ENCODE data around the gene ZRSR2.

ZRSR2 gene

DNA sequence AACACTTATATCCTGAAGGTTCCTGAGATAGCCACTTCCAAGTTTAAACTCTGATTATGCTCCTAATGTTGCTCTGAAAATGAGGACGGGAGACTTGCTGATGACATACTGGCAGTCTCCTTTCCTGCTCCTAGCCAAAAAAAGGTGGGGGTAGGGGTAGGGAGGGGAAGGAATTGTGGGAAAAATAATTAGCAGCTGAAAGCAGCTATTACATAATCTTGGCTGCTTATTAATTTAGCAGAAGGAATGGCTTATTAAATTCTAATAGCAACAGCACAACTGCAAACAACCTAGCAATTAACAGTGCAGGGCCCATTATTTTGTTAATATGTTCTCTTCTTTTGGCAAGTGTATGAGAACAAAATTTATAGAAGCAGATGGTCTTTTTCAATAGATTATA lies 66.4 kb downstream of the ZRSR2 start:
- Histone ChIP-seq H3K9me2 (replicated peaks; ENCODE audit: low read depth, low read length) (no peaks in the 10 kb centered on the region), H2AFZ (ENCODE audit: low read length) (peak overlapping the region; percentile 55; the same call in 1 of the 2 replicates), H3K27me3 (ENCODE audit: insufficient read depth, low read length, poor library complexity, severe bottlenecking) (no peaks in the 10 kb centered on the region), H3K36me3 (ENCODE audit: insufficient read depth, low read length) (no peaks in the 10 kb centered on the region), H3K9ac (ENCODE audit: low read depth, low read length, poor library complexity, severe bottlenecking) (peak overlapping the region; percentile 92), H3K4me1 (ENCODE audit: insufficient read depth, low read length, poor library complexity, severe bottlenecking) (peaks cover 22% of the 10 kb centered on the region), H4K20me1 (ENCODE audit: insufficient read depth, low read length, poor library complexity, severe bottlenecking) (no peaks in the 10 kb centered on the region), H3K9me3 (ENCODE audit: insufficient read depth, low read depth, low read length) (no peaks in the 10 kb centered on the region), H3F3A (ENCODE audit: low read depth) (no peaks in the 10 kb centered on the region), H3K4me3 (ENCODE audit: low read length, poor library complexity, severe bottlenecking) (peak overlapping the region; percentile 82), H3K4me2 (ENCODE audit: low read depth, low read length, poor library complexity, severe bottlenecking) (peak overlapping the region; percentile 86), H3K79me2 (ENCODE audit: insufficient read depth, low read length) (peaks cover 25% of the 10 kb centered on the region)
- TF ChIP-seq, protein P1, sequence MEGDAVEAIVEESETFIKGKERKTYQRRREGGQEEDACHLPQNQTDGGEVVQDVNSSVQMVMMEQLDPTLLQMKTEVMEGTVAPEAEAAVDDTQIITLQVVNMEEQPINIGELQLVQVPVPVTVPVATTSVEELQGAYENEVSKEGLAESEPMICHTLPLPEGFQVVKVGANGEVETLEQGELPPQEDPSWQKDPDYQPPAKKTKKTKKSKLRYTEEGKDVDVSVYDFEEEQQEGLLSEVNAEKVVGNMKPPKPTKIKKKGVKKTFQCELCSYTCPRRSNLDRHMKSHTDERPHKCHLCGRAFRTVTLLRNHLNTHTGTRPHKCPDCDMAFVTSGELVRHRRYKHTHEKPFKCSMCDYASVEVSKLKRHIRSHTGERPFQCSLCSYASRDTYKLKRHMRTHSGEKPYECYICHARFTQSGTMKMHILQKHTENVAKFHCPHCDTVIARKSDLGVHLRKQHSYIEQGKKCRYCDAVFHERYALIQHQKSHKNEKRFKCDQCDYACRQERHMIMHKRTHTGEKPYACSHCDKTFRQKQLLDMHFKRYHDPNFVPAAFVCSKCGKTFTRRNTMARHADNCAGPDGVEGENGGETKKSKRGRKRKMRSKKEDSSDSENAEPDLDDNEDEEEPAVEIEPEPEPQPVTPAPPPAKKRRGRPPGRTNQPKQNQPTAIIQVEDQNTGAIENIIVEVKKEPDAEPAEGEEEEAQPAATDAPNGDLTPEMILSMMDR (conservative IDR thresholded peaks at IDR 0.05; ENCODE audit: low read length) = no peak
- TF ChIP-seq EZH2phosphoT487 (IDR thresholded peaks at IDR 0.05; ENCODE audit: borderline replicate concordance) = no peak

- Histone ChIP-seq H3K36me3 (ENCODE audit: insufficient read depth, low read length) (no peaks in the 10 kb centered on the region), H3K79me2 (ENCODE audit: insufficient read depth, low read length) (peaks cover 11% of the 10 kb centered on the region), H3K9me2 (replicated peaks; ENCODE audit: low read depth, low read length) (no peaks in the 10 kb centered on the region), H3K4me2 (ENCODE audit: low read depth, low read length, poor library complexity, severe bottlenecking) (no peak overlapping the region), H3F3A (ENCODE audit: low read depth) (no peaks in the 10 kb centered on the region), H3K9ac (ENCODE audit: low read depth, low read length, poor library complexity, severe bottlenecking) (no peak overlapping the region), H3K4me1 (ENCODE audit: insufficient read depth, low read length, poor library complexity, severe bottlenecking) (peaks cover 19% of the 10 kb centered on the region), H3K27me3 (ENCODE audit: insufficient read depth, low read length, poor library complexity, severe bottlenecking) (no peaks in the 10 kb centered on the region), H3K4me3 (ENCODE audit: low read length, poor library complexity, severe bottlenecking) (no peak overlapping the region), H3K9me3 (ENCODE audit: insufficient read depth, low read depth, low read length) (no peaks in the 10 kb centered on the region), H2AFZ (ENCODE audit: low read length) (no peak overlapping the region), H4K20me1 (ENCODE audit: insufficient read depth, low read length, poor library complexity, severe bottlenecking) (no peaks in the 10 kb centered on the region)
- TF ChIP-seq, protein P1 (conservative IDR thresholded peaks at IDR 0.05; ENCODE audit: low read length) = no peak
- TF ChIP-seq EZH2phosphoT487 (IDR thresholded peaks at IDR 0.05; ENCODE audit: borderline replicate concordance) = no peak
Observed at GRCh38 chrX:15858051-15858450, 67.8 kb downstream of the ZRSR2 start.

DNA sequence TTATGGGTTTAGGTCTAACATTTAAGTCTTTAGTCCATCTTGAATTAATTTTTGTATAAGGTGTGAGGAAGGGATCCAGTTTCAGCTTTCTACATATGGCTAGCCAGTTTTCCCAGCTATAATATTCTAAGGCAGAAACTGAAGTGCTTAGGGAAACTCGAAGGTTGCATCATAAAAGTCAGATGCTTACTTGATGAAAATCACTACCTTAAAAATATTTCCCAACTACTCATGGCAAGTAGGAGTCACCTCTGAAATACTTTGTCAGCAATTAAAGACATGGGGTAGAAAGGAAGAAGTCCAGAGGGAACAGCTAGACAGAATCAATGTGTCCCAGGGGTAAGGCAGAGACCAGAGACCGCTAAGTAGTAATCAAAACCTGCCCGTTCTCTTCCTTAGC lies 70.6 kb downstream of the ZRSR2 start:
- Histone ChIP-seq H4K20me1 (ENCODE audit: insufficient read depth, low read length, poor library complexity, severe bottlenecking) (no peaks in the 10 kb centered on the region), H3K79me2 (ENCODE audit: insufficient read depth, low read length) (no peaks in the 10 kb centered on the region), H3K9me3 (ENCODE audit: insufficient read depth, low read depth, low read length) (no peaks in the 10 kb centered on the region), H3K4me2 (ENCODE audit: low read depth, low read length, poor library complexity, severe bottlenecking) (no peak overlapping the region), H3K4me1 (ENCODE audit: insufficient read depth, low read length, poor library complexity, severe bottlenecking) (peaks cover 14% of the 10 kb centered on the region), H2AFZ (ENCODE audit: low read length) (no peak overlapping the region), H3F3A (ENCODE audit: low read depth) (no peaks in the 10 kb centered on the region), H3K9me2 (replicated peaks; ENCODE audit: low read depth, low read length) (no peaks in the 10 kb centered on the region), H3K9ac (ENCODE audit: low read depth, low read length, poor library complexity, severe bottlenecking) (no peak overlapping the region), H3K4me3 (ENCODE audit: low read length, poor library complexity, severe bottlenecking) (no peak overlapping the region), H3K36me3 (ENCODE audit: insufficient read depth, low read length) (no peaks in the 10 kb centered on the region), H3K27me3 (ENCODE audit: insufficient read depth, low read length, poor library complexity, severe bottlenecking) (no peaks in the 10 kb centered on the region)
- no peak for TF ChIP-seq EZH2phosphoT487 (IDR thresholded peaks at IDR 0.05; ENCODE audit: borderline replicate concordance)
- TF ChIP-seq, protein P1 (conservative IDR thresholded peaks at IDR 0.05; ENCODE audit: low read length) = no peak

Data from Loucy (cell line).